Mesendoderm (in vitro differentiated cells): ENCODE measurements around the gene RNASEH2A.
"Not testable (repeated sequence)": the region's sequence is repeated elsewhere in the genome, so short reads cannot be mapped to it uniquely, and the experiment has no call there.

Experiments
- DNase-seq: peaks from one replicate; pipeline ENCODE4 v3.0.0; 2013
- H2AK5ac ChIP-seq: 2 replicates; pipeline ENCODE4 v1.6.1; 2013; ENCODE audit warnings: low read length, inconsistent platforms
- H2BK120ac ChIP-seq: 2 replicates; pipeline ENCODE4 v1.6.1; 2013; ENCODE audit warnings: low read depth, mild to moderate bottlenecking, low read length, moderate library complexity, mixed read lengths
- H2BK15ac ChIP-seq: replicated peaks from 2 replicates; pipeline ENCODE4 v1.6.1; 2013; ENCODE audit warnings: low read depth, mild to moderate bottlenecking, moderate library complexity
- H2BK5ac ChIP-seq: 2 replicates; pipeline ENCODE4 v1.6.1; 2013; ENCODE audit warnings: low read length, inconsistent platforms
- H3K18ac ChIP-seq: 2 replicates; pipeline ENCODE4 v1.6.1; 2013; ENCODE audit warnings: mild to moderate bottlenecking, low read length, mixed read lengths
- H3K23ac ChIP-seq: one replicate; pipeline ENCODE4 v1.6.1; 2013; ENCODE audit warnings: low read length
- H3K27ac ChIP-seq: 2 replicates; pipeline ENCODE4 v1.5.1; 2013; ENCODE audit warnings: low read depth, mild to moderate bottlenecking, inconsistent platforms, low read length, moderate library complexity
- H3K27me3 ChIP-seq: 2 replicates; pipeline ENCODE4 v1.6.1; 2013; ENCODE audit warnings: low read length, control low read depth, mild to moderate bottlenecking, inconsistent platforms; ENCODE audit not compliant: insufficient read depth, poor library complexity
- H3K36me3 ChIP-seq: 2 replicates; pipeline ENCODE4 v1.6.1; 2013; ENCODE audit warnings: low read length, inconsistent platforms; ENCODE audit not compliant: control insufficient read depth, insufficient read depth
- H3K4ac ChIP-seq: one replicate; pipeline ENCODE4 v1.6.1; 2013; ENCODE audit warnings: low read depth, mild to moderate bottlenecking, low read length, moderate library complexity
- H3K4me1 ChIP-seq: 2 replicates; pipeline ENCODE4 v1.6.1; 2013; ENCODE audit warnings: low read depth, low read length, inconsistent platforms; ENCODE audit not compliant: control insufficient read depth
- H3K4me2 ChIP-seq: 2 replicates; pipeline ENCODE4 v1.6.1; 2013; ENCODE audit warnings: low read length
- H3K4me3 ChIP-seq: 2 replicates; pipeline ENCODE4 v1.5.1; 2013; ENCODE audit warnings: mild to moderate bottlenecking, low read length
- H3K56ac ChIP-seq: one replicate; pipeline ENCODE4 v1.6.1; 2013; ENCODE audit warnings: low read length
- H3K79me1 ChIP-seq: 2 replicates; pipeline ENCODE4 v1.6.1; 2013; ENCODE audit warnings: low read length, inconsistent platforms
- H3K79me2 ChIP-seq: 2 replicates; pipeline ENCODE4 v1.6.1; 2013; ENCODE audit warnings: mild to moderate bottlenecking, low read length; ENCODE audit not compliant: control insufficient read depth, insufficient read depth
- H3K9ac ChIP-seq: 2 replicates; pipeline ENCODE4 v1.6.1; 2013; ENCODE audit warnings: low read length, inconsistent platforms
- H4K5ac ChIP-seq: one replicate; pipeline ENCODE4 v1.6.1; 2013; ENCODE audit warnings: low read length
- H4K8ac ChIP-seq: one replicate; pipeline ENCODE4 v1.6.1; 2013; ENCODE audit warnings: low read depth, mild to moderate bottlenecking, control low read depth, low read length, moderate library complexity
- WGBS: extraction: QIAGEN DNeasy Blood & Tissue Kit; methylation state at CpG from one replicate; pipeline ENCODE4 v1.1.7; 2013; ENCODE audit warnings: low lambda C conversion rate, missing lambda C conversion rate; ENCODE audit not compliant: insufficient coverage; ENCODE audit errors: extremely low coverage; 5-methylcytosine and 5-hydroxymethylcytosine counted together

RNASEH2A gene

GRCh38 chr19:12846613-12847012, 40.2 kb downstream of the RNASEH2A start:
- H3K36me3 ChIP-seq, H3K27ac ChIP-seq, H4K8ac ChIP-seq, H3K4me2 ChIP-seq, H2AK5ac ChIP-seq, H4K5ac ChIP-seq, H3K9ac ChIP-seq, H3K18ac ChIP-seq, DNase-seq, H2BK15ac ChIP-seq, H3K4me1 ChIP-seq, H3K4ac ChIP-seq, H3K56ac ChIP-seq, H3K79me2 ChIP-seq, H2BK5ac ChIP-seq, H3K27me3 ChIP-seq, H2BK120ac ChIP-seq, H3K79me1 ChIP-seq, H3K23ac ChIP-seq, H3K4me3 ChIP-seq: not testable (repeated sequence)
- WGBS = no CpG with 5 or more reads among the region's 7 CpGs

DNA sequence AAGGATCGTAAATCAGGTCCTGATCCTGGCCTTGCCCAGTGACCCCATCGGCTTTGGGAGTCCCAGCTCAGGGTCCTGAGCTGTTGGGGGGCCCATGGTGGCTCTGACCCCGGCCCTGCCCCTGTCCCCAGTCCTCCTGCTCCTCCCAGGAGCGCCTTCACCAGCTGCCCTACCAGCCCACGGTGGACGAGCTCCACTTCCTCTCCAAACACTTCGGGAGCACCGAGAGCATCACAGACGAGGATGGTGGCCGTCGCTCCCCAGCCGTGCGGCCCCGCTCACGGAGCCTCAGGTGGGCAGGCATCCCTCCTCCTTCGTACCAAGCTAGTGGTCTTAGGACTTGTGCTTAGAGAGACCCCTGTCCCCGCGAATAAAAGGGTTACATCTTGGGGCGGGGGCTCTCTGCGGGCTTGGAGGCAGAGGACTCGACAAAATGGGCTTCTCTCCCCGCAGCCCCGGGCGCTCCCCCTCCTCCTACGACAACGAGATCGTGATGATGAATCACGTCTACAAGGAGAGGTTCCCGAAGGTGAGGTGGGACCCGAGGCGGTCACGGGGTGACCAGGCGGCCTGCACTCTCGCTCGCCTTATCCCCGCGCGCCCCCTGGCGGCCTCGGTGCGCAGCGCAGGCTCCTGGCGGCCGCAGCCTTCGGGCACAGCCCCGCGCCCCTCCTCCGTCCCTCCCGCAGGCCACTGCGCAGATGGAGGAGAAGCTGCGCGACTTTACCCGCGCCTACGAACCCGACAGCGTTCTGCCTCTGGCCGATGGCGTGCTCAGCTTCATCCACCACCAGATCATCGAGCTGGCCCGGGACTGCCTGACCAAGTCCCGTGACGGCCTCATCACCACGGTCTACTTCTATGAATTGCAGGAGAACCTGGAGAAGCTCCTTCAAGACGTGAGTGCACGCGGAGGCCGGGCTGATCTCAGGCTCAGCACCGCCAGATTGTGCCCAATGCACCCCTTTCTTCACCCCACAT, 41.1 kb downstream of the RNASEH2A start:
- H3K36me3 ChIP-seq = no peaks in the 10 kb centered on the region
- no CpG with 5 or more reads among the region's 69 CpGs for WGBS
- peak overlapping the region; percentile 12 for H3K56ac ChIP-seq
- no peak overlapping the region for H3K18ac ChIP-seq
- H4K5ac ChIP-seq = no peak overlapping the region
- no peak overlapping the region for H3K27ac ChIP-seq
- H2BK15ac ChIP-seq = no peak overlapping the region
- no peak overlapping the region for H3K4me3 ChIP-seq
- no peak overlapping the region for H4K8ac ChIP-seq
- no peak overlapping the region for H3K23ac ChIP-seq
- no peaks in the 10 kb centered on the region for H3K4me1 ChIP-seq
- peak overlapping the region; percentile 0 for H3K4me2 ChIP-seq
- peak; percentile 91 for DNase-seq
- H3K79me1 ChIP-seq = no peaks in the 10 kb centered on the region
- no peaks in the 10 kb centered on the region for H3K79me2 ChIP-seq
- H2AK5ac ChIP-seq = no peak overlapping the region
- H3K27me3 ChIP-seq = no peaks in the 10 kb centered on the region
- no peak overlapping the region for H2BK5ac ChIP-seq
- no peak overlapping the region for H2BK120ac ChIP-seq
- H3K9ac ChIP-seq = peak overlapping the region; percentile 43
- H3K4ac ChIP-seq = no peak overlapping the region

GRCh38 chr19:12856653-12857052, 50.3 kb downstream of the RNASEH2A start:
- Histone ChIP-seq H3K4me2 (no peak overlapping the region), H3K79me1 (no peaks in the 10 kb centered on the region), H3K79me2 (no peaks in the 10 kb centered on the region), H3K4me3 (no peak overlapping the region), H3K36me3 (no peaks in the 10 kb centered on the region), H3K18ac (no peak overlapping the region), H3K4ac (no peak overlapping the region), H3K27me3 (no peaks in the 10 kb centered on the region), H3K27ac (no peak overlapping the region), H2BK15ac (no peak overlapping the region), H2BK5ac (no peak overlapping the region), H3K56ac (no peak overlapping the region), H4K8ac (no peak overlapping the region), H3K4me1 (no peaks in the 10 kb centered on the region), H2BK120ac (no peak overlapping the region), H4K5ac (no peak overlapping the region), H2AK5ac (no peak overlapping the region), H3K9ac (no peak overlapping the region), H3K23ac (no peak overlapping the region)
- no peak for DNase-seq
- WGBS = no CpG with 5 or more reads among the region's 1 CpG

DNA sequence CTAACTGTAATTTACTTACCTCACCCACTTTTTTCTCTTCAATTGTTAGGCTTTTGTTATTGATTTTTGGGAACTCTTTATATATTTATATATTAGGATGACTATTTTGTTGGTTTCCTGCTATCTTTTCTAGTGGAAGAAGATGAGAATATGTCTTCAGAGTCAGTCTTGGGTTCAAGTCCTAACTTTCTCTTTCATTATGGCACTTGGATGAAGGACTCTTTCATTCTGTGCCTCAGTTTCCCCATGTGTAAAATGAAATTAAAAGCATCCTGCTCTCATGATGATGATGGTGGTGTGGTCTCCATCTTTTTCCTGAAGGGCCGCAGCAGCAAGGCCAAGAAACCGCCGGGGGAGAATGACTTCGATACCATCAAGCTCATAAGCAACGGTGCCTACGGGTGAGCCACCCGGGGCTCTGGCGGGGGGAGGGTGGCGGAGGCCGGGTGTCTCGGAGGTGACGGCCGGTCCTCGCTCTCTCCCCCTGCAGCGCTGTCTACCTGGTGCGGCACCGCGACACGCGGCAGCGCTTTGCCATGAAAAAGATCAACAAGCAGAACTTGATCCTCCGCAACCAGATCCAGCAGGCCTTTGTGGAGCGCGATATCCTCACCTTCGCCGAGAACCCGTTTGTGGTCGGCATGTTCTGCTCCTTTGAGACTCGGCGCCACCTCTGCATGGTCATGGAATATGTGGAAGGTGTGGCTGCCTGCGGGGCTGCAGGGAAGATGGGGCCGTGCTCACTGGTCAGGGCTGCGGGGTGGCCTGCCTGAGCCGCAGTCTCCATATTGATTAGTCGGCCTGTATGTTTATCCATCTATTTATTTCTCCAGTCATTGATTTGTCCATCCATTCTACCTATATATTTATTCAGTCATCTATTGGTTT, 51.9 kb downstream of the RNASEH2A start:
- Histone ChIP-seq H3K27ac (no peak overlapping the region), H4K8ac (no peak overlapping the region), H3K9ac (no peak overlapping the region), H3K18ac (no peak overlapping the region), H2BK15ac (no peak overlapping the region), H2BK5ac (no peak overlapping the region), H2BK120ac (no peak overlapping the region), H2AK5ac (no peak overlapping the region), H3K36me3 (no peaks in the 10 kb centered on the region), H3K79me1 (no peaks in the 10 kb centered on the region), H3K4me3 (no peak overlapping the region), H3K56ac (no peak overlapping the region), H3K4me1 (no peaks in the 10 kb centered on the region), H4K5ac (no peak overlapping the region), H3K27me3 (no peaks in the 10 kb centered on the region), H3K4me2 (no peak overlapping the region), H3K79me2 (no peaks in the 10 kb centered on the region), H3K23ac (no peak overlapping the region), H3K4ac (no peak overlapping the region)
- no peak for DNase-seq
- no CpG with 5 or more reads among the region's 35 CpGs for WGBS

- no peak overlapping the region for H3K27ac ChIP-seq
- no peak overlapping the region for H3K23ac ChIP-seq
- no peak overlapping the region for H3K56ac ChIP-seq
- no peaks in the 10 kb centered on the region for H3K79me1 ChIP-seq
- H2AK5ac ChIP-seq = no peak overlapping the region
- H4K5ac ChIP-seq = no peak overlapping the region
- H3K4ac ChIP-seq = no peak overlapping the region
- H2BK120ac ChIP-seq = no peak overlapping the region
- no peak overlapping the region for H3K4me3 ChIP-seq
- H3K4me1 ChIP-seq = no peaks in the 10 kb centered on the region
- no peaks in the 10 kb centered on the region for H3K36me3 ChIP-seq
- H2BK5ac ChIP-seq = no peak overlapping the region
- WGBS = no CpG with 5 or more reads among the region's 7 CpGs
- no peak overlapping the region for H4K8ac ChIP-seq
- no peaks in the 10 kb centered on the region for H3K27me3 ChIP-seq
- H3K18ac ChIP-seq = no peak overlapping the region
- no peak overlapping the region for H3K4me2 ChIP-seq
- no peak overlapping the region for H2BK15ac ChIP-seq
- DNase-seq = no peak
- H3K9ac ChIP-seq = no peak overlapping the region
- no peaks in the 10 kb centered on the region for H3K79me2 ChIP-seq
Observed at GRCh38 chr19:12859546-12859945, 53.2 kb downstream of the RNASEH2A start.
